ENCODE results near the gene BUB1B.

DNA sequence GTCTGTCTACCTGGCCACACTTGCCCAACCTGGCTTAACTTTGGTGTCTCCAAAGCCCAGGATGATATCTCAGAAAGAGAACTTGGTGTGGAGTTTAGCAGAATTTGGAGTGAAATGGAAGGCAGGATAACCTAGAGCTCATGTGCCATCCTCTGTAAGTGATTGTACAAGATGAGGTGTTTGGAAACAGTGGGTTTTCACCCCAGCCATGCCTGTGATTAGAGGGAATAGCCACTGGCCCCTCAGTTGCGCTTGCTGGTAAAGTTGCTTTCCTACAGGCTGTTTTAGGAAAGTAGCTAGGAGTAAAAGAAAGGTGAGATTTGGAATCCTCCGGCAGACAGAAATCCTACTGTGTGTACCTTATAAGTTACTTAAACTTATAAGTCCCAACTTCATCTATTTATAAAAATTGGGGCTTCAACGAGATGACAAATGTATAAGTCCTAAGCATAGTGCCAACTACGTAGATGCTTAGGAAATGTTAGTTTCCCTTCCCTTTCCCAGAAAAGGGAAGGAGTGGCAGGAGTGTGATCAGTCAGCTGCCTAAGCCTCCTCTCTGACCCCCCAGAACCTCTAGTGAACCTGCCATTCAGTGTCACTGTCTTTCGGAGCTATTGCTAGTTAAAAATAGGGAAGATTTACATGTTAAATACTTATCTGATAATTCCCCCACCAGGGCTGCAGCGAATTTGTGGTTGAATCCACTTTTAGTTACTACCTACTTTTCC is 38.8 kb upstream of the BUB1B start:
- no peak for TF ChIP-seq POLR2AphosphoS5 (IDR thresholded peaks at IDR 0.05; ENCODE audit: low read depth, low read length)
- no peak for TF ChIP-seq JUND (IDR thresholded peaks at IDR 0.05)
- TF ChIP-seq EZH2 (IDR thresholded peaks at IDR 0.05) = no peak
- TF ChIP-seq, protein P1, sequence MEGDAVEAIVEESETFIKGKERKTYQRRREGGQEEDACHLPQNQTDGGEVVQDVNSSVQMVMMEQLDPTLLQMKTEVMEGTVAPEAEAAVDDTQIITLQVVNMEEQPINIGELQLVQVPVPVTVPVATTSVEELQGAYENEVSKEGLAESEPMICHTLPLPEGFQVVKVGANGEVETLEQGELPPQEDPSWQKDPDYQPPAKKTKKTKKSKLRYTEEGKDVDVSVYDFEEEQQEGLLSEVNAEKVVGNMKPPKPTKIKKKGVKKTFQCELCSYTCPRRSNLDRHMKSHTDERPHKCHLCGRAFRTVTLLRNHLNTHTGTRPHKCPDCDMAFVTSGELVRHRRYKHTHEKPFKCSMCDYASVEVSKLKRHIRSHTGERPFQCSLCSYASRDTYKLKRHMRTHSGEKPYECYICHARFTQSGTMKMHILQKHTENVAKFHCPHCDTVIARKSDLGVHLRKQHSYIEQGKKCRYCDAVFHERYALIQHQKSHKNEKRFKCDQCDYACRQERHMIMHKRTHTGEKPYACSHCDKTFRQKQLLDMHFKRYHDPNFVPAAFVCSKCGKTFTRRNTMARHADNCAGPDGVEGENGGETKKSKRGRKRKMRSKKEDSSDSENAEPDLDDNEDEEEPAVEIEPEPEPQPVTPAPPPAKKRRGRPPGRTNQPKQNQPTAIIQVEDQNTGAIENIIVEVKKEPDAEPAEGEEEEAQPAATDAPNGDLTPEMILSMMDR (IDR thresholded peaks at IDR 0.05 in 2 of 3, conservative IDR thresholded peaks at IDR 0.05 in 1 of 3; ENCODE audit: borderline replicate concordance in 1 of 3, insufficient read depth in 1 of 3, low read depth in 2 of 3, low read length in 2 of 3) = no peak
- TF ChIP-seq, protein P2, sequence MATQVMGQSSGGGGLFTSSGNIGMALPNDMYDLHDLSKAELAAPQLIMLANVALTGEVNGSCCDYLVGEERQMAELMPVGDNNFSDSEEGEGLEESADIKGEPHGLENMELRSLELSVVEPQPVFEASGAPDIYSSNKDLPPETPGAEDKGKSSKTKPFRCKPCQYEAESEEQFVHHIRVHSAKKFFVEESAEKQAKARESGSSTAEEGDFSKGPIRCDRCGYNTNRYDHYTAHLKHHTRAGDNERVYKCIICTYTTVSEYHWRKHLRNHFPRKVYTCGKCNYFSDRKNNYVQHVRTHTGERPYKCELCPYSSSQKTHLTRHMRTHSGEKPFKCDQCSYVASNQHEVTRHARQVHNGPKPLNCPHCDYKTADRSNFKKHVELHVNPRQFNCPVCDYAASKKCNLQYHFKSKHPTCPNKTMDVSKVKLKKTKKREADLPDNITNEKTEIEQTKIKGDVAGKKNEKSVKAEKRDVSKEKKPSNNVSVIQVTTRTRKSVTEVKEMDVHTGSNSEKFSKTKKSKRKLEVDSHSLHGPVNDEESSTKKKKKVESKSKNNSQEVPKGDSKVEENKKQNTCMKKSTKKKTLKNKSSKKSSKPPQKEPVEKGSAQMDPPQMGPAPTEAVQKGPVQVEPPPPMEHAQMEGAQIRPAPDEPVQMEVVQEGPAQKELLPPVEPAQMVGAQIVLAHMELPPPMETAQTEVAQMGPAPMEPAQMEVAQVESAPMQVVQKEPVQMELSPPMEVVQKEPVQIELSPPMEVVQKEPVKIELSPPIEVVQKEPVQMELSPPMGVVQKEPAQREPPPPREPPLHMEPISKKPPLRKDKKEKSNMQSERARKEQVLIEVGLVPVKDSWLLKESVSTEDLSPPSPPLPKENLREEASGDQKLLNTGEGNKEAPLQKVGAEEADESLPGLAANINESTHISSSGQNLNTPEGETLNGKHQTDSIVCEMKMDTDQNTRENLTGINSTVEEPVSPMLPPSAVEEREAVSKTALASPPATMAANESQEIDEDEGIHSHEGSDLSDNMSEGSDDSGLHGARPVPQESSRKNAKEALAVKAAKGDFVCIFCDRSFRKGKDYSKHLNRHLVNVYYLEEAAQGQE (IDR thresholded peaks at IDR 0.05; ENCODE audit: low read depth) = no peak
- TF ChIP-seq POLR2A (IDR thresholded peaks at IDR 0.05; ENCODE audit: borderline replicate concordance, extremely low read depth, insufficient read depth, insufficient read length) = no peak
- TF ChIP-seq, protein P3, sequence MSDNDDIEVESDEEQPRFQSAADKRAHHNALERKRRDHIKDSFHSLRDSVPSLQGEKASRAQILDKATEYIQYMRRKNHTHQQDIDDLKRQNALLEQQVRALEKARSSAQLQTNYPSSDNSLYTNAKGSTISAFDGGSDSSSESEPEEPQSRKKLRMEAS (IDR thresholded peaks at IDR 0.05) = no peak
- no peak for TF ChIP-seq SP1 (IDR thresholded peaks at IDR 0.05; ENCODE audit: low read depth)
- no peak for TF ChIP-seq SRF (IDR thresholded peaks at IDR 0.05; ENCODE audit: low read depth)
- no peak for TF ChIP-seq ZNF274 (IDR thresholded peaks at IDR 0.05; ENCODE audit: low read depth, low read length)
- no peak for TF ChIP-seq CEBPB (IDR thresholded peaks at IDR 0.05; ENCODE audit: low read depth)
- TF ChIP-seq, protein P4, sequence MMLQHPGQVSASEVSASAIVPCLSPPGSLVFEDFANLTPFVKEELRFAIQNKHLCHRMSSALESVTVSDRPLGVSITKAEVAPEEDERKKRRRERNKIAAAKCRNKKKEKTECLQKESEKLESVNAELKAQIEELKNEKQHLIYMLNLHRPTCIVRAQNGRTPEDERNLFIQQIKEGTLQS (IDR thresholded peaks at IDR 0.05) = no peak
- TF ChIP-seq EGR1 (IDR thresholded peaks at IDR 0.05; ENCODE audit: low read depth) = no peak
- no peak for TF ChIP-seq SIN3A (IDR thresholded peaks at IDR 0.05; ENCODE audit: low read depth)

Measured in HCT116 (cell line).